Activated CD4-positive, alpha-beta T cell treated with anti-CD3 and anti-CD28 coated beads, Interleukin-2, amount 10 ng/mL, durations not matched to agents 7 days and 5 days (primary cell): ENCODE data around the gene UBE2G1. TPM values are rescaled to one million over a fixed set of nuclear protein-coding genes. Genes with fewer than 3 reads are reported as not detected.

Experiments used
- CTCF ChIA-PET: fragments of 350-600 bp; sonication (Branson Sonifier 250); formaldehyde crosslinking; loops from one replicate; lab custom pipeline; 2021; ENCODE audit warnings: antibody characterized with exemption; lab: Charles Lee
- POLR2A ChIA-PET: fragments of 350-600 bp; sonication (Branson Sonifier 250); formaldehyde crosslinking; loops from one replicate; lab custom pipeline; 2021; ENCODE audit warnings: antibody characterized with exemption; lab: Charles Lee
- DNase-seq: peaks from one replicate; pipeline ENCODE4 v3.0.0-alpha.2; 2020
- H3K27ac Mint-ChIP-seq: one replicate; pipeline ENCODE4 v1.8.0; 2021; ENCODE audit warnings: mild to moderate bottlenecking, moderate library complexity, mixed read lengths
- H3K27me3 Mint-ChIP-seq: one replicate; pipeline ENCODE4 v1.8.0; 2021; ENCODE audit warnings: mixed read lengths
- H3K36me3 Mint-ChIP-seq: one replicate; pipeline ENCODE4 v1.8.0; 2021; ENCODE audit warnings: low read depth, mixed read lengths
- H3K4me1 Mint-ChIP-seq: one replicate; pipeline ENCODE4 v1.8.0; 2021; ENCODE audit warnings: mixed read lengths
- H3K4me3 Mint-ChIP-seq: one replicate; pipeline ENCODE4 v1.8.0; 2021; ENCODE audit warnings: mild to moderate bottlenecking, moderate library complexity, mixed read lengths
- H3K9me3 Mint-ChIP-seq: one replicate; pipeline ENCODE4 v1.8.0; 2021; ENCODE audit warnings: mixed read lengths
- total RNA-seq, 2 experiments: library from RNA; stranded (reverse); gene quantifications; one replicate each; pipeline ENCODE4 v1.2.3, GENCODE V29; 2021

UBE2G1 gene
- total RNA-seq, 2 experiments from 2014 or later = 51.6 to 56.7 TPM

DNA sequence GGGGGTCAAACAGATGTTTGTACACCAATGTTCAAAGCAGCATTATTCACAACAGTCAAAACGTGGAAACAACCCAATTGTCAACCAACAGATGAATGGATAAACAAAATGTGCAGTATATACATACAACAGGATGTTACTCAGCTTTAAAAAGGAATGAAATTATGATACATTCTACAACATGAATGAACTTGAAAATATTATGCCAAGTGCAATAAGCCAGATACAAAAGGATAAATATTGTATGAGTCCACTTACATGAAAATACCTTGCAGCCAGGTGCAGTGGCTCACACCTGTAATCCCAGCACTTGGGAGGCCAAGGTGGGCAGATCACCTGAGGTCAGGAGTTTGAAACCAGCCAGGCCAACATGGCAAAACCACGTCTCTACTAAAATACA lies 39.9 kb downstream of the UBE2G1 start:
- DNase-seq = no peak
- CTCF ChIA-PET = no interaction called here
- H3K4me3 Mint-ChIP-seq = no peak overlapping the region
- POLR2A ChIA-PET = no interaction called here
- H3K27ac Mint-ChIP-seq = no peak overlapping the region
- no peaks in the 10 kb centered on the region for H3K27me3 Mint-ChIP-seq
- H3K36me3 Mint-ChIP-seq = peaks cover 33% of the 10 kb centered on the region
- H3K9me3 Mint-ChIP-seq = peaks cover 17% of the 10 kb centered on the region
- peaks cover 4% of the 10 kb centered on the region for H3K4me1 Mint-ChIP-seq

DNA sequence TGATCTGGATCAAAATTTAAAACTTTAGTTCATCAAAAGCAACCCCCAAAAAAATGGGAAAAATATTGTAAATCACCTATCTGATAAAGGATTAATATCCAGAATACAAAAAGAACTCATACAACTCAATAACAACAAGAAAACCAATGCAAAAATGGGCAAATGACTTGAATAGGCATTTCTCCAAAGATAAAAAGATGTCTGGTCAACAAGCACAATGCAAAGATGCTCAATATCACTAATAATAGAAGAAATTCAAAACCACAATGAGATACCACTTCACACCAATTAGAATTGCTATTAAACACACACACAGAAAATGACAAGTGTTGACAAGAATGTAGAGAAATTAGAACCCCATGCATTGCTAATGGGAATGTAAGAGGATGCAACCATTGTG lies 40.4 kb downstream of the UBE2G1 start:
- Mint-ChIP-seq H3K36me3 (peaks cover 33% of the 10 kb centered on the region), H3K27me3 (no peaks in the 10 kb centered on the region), H3K9me3 (peaks cover 17% of the 10 kb centered on the region), H3K4me1 (peaks cover 4% of the 10 kb centered on the region), H3K27ac (no peak overlapping the region), H3K4me3 (no peak overlapping the region)
- ChIA-PET CTCF (interaction anchor here (0.7 kb wide), 1 partner anchor 306 kb away, joined by 3 read pairs; no protein-coding TSS in a partner anchor), POLR2A (no interaction called here)
- no peak for DNase-seq

DNA sequence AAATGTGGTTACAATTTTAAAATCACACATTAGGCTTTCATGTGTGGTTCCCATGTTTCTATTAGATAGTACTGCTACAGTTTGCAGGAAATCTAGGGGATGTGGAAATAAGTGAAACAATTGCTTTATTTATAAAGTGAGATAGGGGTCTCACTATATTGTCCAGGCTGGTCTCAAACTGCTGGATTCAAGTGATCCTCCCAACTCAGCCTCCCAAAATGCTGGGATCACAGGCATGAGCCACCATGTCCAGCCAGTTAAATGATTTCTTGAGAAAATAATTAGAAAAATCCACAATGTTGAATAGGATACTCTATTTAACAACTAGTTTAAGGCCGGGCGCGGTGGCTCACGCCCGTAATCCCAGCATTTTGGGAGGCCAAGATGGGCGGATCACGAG lies 42.0 kb downstream of the UBE2G1 start:
- H3K4me1 Mint-ChIP-seq = peaks cover 5% of the 10 kb centered on the region
- CTCF ChIA-PET = interaction anchor here (0.6 kb wide), 1 partner anchor 40 kb away, joined by 4 read pairs; no protein-coding TSS in a partner anchor
- H3K9me3 Mint-ChIP-seq = peaks cover 17% of the 10 kb centered on the region

DNA sequence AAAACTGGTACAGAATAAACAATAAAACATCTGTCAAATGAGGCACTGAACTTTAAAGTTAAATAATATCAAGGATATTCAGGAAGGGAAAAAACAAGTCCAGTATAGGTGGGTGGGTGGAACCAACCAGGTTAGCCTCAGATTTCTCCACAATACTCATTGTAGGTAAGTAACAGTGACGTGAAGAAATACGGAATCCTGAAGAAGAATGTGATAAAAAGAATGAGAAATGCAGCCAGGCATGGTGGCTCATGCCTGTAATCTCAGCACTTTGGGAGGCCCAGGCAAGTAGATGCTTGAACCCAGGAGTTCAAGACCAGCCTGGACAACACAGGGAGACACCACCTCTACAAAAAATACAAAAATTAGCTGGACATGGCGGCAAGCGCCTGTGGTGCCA lies 47.3 kb downstream of the UBE2G1 start:
- Mint-ChIP-seq H3K9me3 (no peaks in the 10 kb centered on the region), H3K4me1 (peaks cover 19% of the 10 kb centered on the region), H3K27ac (no peak overlapping the region), H3K27me3 (no peaks in the 10 kb centered on the region), H3K4me3 (no peak overlapping the region), H3K36me3 (no peaks in the 10 kb centered on the region)
- CTCF ChIA-PET = no interaction called here
- POLR2A ChIA-PET = no interaction called here
- no peak for DNase-seq

More for the DNA sequence above, 42.0 kb downstream of the UBE2G1 start:
- POLR2A ChIA-PET = no interaction called here
- DNase-seq = no peak
- Mint-ChIP-seq H3K27me3 (no peaks in the 10 kb centered on the region), H3K4me3 (no peak overlapping the region), H3K36me3 (peaks cover 29% of the 10 kb centered on the region), H3K27ac (no peak overlapping the region)

DNA sequence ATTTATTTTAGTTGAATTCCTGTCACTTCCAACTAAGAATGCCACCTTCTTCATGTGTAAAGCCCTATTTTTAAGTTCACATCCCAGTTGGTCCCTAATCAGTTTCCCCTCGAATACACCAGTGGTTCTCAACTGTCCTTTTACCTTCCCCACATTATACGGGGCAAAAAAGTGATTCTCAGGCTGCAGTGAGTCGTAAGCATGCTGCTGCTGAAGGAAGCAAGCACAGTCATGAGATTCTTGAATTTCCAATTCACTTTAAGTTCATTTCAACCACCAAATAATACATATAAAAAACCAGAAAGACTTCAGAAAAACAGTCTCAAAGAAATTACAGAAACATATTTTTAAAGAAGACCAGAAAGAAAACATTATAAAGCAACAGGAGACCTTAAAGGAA lies 47.9 kb downstream of the UBE2G1 start:
- H3K27ac Mint-ChIP-seq = no peak overlapping the region
- H3K9me3 Mint-ChIP-seq = no peaks in the 10 kb centered on the region
- peaks cover 23% of the 10 kb centered on the region for H3K4me1 Mint-ChIP-seq
- H3K27me3 Mint-ChIP-seq = no peaks in the 10 kb centered on the region
- DNase-seq = no peak
- ChIA-PET CTCF (no interaction called here), POLR2A (no interaction called here)
- no peak overlapping the region for H3K4me3 Mint-ChIP-seq
- H3K36me3 Mint-ChIP-seq = no peaks in the 10 kb centered on the region

DNA sequence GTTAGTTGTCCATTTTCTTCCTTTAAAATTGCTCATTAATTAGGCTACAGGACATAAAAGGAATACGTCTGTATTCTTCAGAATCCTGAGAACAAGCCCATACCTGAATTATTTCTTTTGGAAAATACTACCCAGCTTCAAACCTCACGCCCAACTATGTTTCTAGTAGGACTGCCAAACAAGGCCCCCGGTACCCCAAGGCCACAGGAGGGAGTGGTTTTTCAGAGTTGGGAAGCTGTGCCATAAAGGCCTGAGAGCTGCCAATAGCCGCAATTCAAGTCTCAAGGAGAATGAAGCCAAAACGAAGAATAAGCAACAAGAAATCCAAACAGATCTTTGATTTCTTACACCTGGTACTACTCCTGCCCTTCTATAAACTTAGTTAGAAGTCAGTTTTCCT lies 48.3 kb downstream of the UBE2G1 start:
- Mint-ChIP-seq H3K36me3 (no peaks in the 10 kb centered on the region), H3K27me3 (no peaks in the 10 kb centered on the region), H3K27ac (no peak overlapping the region), H3K9me3 (no peaks in the 10 kb centered on the region), H3K4me1 (peaks cover 26% of the 10 kb centered on the region), H3K4me3 (no peak overlapping the region)
- no peak for DNase-seq
- ChIA-PET POLR2A (no interaction called here), CTCF (no interaction called here)

DNA sequence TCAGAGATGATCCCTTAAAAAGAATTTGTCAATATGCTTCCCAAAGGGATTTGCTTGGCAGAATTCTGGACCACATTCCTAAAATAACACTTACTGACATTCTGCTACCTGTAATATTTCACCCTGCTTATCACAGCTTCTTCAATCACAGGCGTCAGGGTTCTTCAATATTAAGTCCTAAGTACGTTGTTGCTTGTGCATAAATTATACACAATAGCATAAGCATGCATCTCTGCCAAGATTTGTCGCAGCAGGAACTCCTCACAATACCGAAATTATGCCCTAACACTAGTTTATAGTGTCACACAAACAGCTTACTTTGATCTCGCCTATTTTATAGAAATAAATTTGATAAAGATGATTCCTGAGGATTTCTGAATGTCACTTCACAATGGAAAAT lies 48.9 kb downstream of the UBE2G1 start:
- Mint-ChIP-seq H3K9me3 (no peaks in the 10 kb centered on the region), H3K27ac (no peak overlapping the region), H3K4me3 (no peak overlapping the region), H3K27me3 (no peaks in the 10 kb centered on the region), H3K36me3 (no peaks in the 10 kb centered on the region), H3K4me1 (peaks cover 30% of the 10 kb centered on the region)
- CTCF ChIA-PET = no interaction called here
- POLR2A ChIA-PET = no interaction called here
- DNase-seq = no peak

DNA sequence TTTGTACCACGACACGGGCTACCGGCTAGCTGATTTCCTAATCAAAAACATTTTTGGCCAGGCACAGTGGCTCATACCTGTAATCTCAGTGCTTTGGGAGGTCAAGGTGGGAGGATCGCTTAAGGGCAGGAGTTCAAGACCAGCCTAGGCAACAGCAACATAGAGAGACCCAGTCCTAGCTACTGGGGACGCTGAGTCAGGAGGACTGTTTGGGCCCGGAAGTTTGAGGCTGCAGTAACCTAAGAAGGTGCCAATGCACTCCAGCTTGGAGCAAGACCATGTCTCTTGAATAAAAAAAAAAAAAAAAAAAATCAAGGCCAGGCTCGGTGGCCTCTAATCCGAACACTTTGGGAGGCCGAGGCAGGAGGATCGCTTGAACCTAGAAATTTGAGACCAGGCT lies 49.8 kb downstream of the UBE2G1 start:
- Mint-ChIP-seq H3K36me3 (no peaks in the 10 kb centered on the region), H3K27ac (no peak overlapping the region), H3K4me1 (peaks cover 27% of the 10 kb centered on the region), H3K27me3 (no peaks in the 10 kb centered on the region), H3K4me3 (no peak overlapping the region), H3K9me3 (no peaks in the 10 kb centered on the region)
- ChIA-PET POLR2A (no interaction called here), CTCF (interaction anchor here (0.7 kb wide), 1 partner anchor 114 kb away, joined by 3 read pairs; no protein-coding TSS in a partner anchor)
- no peak for DNase-seq

DNA sequence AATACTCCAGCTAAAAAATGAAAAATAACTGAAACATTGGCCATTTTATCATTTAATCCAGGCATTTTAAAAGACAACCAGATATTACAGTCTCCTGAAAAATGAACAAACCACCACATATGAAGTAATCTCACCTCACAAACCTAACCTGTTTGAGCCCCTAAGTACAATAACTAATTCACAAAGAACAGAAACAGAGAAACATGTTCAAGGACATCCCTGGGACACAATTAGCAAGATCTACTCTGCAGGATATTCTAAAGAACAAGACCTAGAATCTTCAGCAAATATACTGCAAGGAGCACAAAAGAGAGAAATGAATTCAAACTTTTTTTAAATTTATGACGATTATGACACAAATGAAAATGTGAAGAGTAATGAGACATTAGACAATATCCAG lies 51.9 kb downstream of the UBE2G1 start:
- Mint-ChIP-seq H3K36me3 (no peaks in the 10 kb centered on the region), H3K9me3 (no peaks in the 10 kb centered on the region), H3K4me3 (no peak overlapping the region), H3K4me1 (peaks cover 30% of the 10 kb centered on the region), H3K27ac (no peak overlapping the region), H3K27me3 (no peaks in the 10 kb centered on the region)
- ChIA-PET POLR2A (no interaction called here), CTCF (no interaction called here)
- no peak for DNase-seq

DNA sequence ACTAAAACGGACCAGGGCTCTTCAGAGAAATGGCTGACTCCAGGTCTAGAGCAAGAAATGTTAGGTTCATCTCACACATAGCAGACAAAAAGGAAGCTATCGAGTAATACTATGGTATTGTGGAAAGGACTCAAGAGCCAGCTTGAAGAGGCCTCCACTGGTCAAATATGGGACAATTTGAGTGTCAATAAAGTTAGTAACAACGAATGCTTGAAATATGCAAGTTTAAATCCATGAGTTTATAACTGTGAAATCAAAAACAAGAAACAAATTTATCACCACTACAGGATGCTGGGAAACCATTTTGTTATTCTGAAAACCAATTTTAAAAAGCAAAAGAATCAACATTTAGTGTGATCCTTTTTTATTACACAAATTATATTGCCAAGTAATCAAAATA lies 52.3 kb downstream of the UBE2G1 start:
- POLR2A ChIA-PET = no interaction called here
- Mint-ChIP-seq H3K36me3 (no peaks in the 10 kb centered on the region), H3K4me1 (peaks cover 34% of the 10 kb centered on the region), H3K27me3 (no peaks in the 10 kb centered on the region), H3K4me3 (no peak overlapping the region), H3K9me3 (no peaks in the 10 kb centered on the region), H3K27ac (no peak overlapping the region)
- CTCF ChIA-PET = no interaction called here
- DNase-seq = no peak

DNA sequence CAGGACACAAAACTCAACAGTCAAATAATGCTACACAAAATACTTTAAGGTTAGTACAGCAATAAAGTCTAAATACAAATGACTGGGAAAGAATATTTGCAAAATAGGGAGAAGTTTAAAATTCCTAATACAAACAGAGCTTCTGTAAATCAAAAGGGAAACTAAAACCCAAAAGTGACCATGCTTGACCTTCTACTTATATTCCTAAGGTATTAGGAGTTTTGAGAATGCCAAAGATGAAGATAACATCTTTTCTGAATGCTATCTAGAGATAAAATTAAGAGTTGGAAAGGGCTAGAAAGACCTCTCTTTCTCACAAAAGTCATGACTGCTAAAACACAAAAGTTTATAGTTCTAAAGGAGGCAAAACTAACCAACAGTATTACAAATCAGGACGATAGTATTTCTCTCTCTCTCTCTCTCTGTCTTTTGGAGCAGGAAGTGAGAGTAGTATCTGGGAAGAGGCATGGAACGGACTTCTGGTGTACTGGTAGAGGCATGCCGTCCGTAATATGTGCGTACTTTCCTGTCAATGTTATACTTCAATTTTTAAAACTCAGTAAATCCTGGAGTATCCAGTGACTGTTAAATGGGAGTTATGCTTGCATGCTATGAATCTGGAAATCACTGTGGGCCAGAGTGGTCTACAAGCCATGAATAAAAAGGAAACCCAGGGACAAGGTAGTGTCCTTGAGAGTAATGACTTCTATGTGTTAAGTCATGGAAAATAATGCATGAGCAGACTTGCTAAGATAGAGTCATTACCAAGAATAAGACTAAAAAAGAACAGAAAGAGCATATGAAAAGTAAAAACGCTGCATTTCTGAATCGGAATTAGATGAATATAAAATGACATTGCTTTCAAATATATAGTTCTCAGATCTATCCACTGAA lies 53.0 kb downstream of the UBE2G1 start:
- H3K4me1 Mint-ChIP-seq = peaks cover 39% of the 10 kb centered on the region
- peaks cover 2% of the 10 kb centered on the region for H3K36me3 Mint-ChIP-seq
- no peak overlapping the region for H3K4me3 Mint-ChIP-seq
- no peaks in the 10 kb centered on the region for H3K27me3 Mint-ChIP-seq
- H3K27ac Mint-ChIP-seq = peak overlapping the region; percentile 0
- ChIA-PET CTCF (interaction anchor here (0.7 kb wide), 1 partner anchor 150 kb away, joined by 3 read pairs; no protein-coding TSS in a partner anchor), POLR2A (no interaction called here)
- no peaks in the 10 kb centered on the region for H3K9me3 Mint-ChIP-seq
- DNase-seq = no peak

DNA sequence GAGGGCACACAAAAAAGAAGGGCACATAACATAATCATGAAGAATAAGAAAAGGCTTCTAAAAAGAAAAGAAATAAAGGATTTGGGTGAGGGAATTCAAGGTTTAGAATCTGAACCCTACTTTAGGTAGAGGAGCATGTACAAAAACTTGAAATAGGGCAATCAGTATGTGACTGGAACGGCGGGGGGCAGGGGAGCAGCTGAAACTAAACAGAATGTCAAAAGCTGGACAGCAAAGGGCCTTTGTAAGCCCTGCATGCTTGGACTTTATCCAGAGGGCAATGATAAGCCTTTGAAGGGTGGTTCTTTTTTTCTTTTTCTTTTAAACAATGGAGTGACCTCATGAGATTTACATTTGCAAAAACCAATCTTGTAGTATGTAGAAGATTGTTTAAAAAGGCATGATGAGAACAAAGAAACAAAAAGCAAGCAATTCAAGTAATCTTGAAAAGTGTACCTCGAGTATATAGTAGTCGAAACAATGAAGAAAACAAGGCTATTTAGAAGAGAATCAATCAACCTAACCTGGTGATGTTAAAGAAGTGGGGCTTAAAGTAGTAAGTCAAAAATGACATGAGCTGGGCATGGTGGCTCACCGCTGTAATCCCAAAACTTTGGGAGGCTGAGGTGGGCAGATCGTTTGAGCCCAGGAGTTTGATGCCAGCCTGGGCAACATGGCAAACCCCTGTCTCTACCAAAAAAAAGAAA lies 56.0 kb downstream of the UBE2G1 start:
- ChIA-PET POLR2A (no interaction called here), CTCF (no interaction called here)
- no peaks in the 10 kb centered on the region for H3K27me3 Mint-ChIP-seq

DNA sequence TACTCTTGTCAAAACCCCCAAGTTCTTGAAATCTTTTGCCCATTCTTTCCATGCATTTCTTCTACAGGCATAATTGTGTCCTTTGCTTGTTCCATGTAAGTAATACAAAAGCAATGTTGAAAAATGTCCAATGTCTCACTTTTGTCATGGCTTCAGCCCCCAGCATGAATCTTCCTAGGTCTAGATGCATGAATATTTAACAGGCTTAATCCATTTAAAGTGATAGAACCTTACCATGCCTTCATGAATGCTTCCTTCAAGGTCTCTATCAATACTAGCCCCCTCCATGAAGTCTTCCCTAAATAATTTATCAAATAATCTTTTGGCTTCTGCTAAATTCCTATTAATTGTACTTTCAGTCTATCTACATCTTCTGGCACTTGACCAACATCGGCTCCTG lies 56.6 kb downstream of the UBE2G1 start:
- Mint-ChIP-seq H3K27me3 (no peaks in the 10 kb centered on the region), H3K9me3 (no peaks in the 10 kb centered on the region), H3K4me3 (no peak overlapping the region), H3K36me3 (peaks cover 5% of the 10 kb centered on the region), H3K27ac (no peak overlapping the region), H3K4me1 (peaks cover 34% of the 10 kb centered on the region)
- ChIA-PET CTCF (no interaction called here), POLR2A (no interaction called here)
- DNase-seq = no peak

More for the DNA sequence above, 56.0 kb downstream of the UBE2G1 start:
- Mint-ChIP-seq H3K9me3 (no peaks in the 10 kb centered on the region), H3K27ac (peak overlapping the region; percentile 20), H3K4me3 (no peak overlapping the region), H3K36me3 (peaks cover 4% of the 10 kb centered on the region), H3K4me1 (peaks cover 35% of the 10 kb centered on the region)
- DNase-seq = no peak
